Brain microvascular endothelial cell (primary cell): ENCODE results near the gene PES1.

Experiments
- DNase-seq: peaks from one replicate; pipeline ENCODE4 v3.0.0-alpha.2; 2020
- H3K27ac ChIP-seq: fragments of 250-450 bp; sonication (Bioruptor Pico); 2 replicates; pipeline ENCODE4 v1.5.1; 2020; ENCODE audit warnings: mild to moderate bottlenecking, moderate library complexity
- H3K27me3 ChIP-seq: fragments of 250-450 bp; sonication (Bioruptor Pico); replicated peaks from 2 replicates; pipeline ENCODE4 v1.5.1; 2020; ENCODE audit warnings: mild to moderate bottlenecking
- H3K36me3 ChIP-seq: fragments of 250-450 bp; sonication (Bioruptor Pico); replicated peaks from 2 replicates; pipeline ENCODE4 v1.5.1; 2020; ENCODE audit warnings: mild to moderate bottlenecking
- H3K4me3 ChIP-seq: 2 replicates; pipeline ENCODE4 v1.5.1; 2011; ENCODE audit warnings: low read depth, mild to moderate bottlenecking, control low read depth, low read length, moderate library complexity
- CTCF ChIP-seq: IDR thresholded peaks from 2 replicates; pipeline ENCODE4 v1.5.1; 2011; ENCODE audit warnings: low read depth, mild to moderate bottlenecking, moderate library complexity, low read length, control low read depth, inconsistent platforms; ENCODE audit errors: missing control alignments
- in situ Hi-C: cut with HindIII; loops from 2 replicates; pipeline ENCODE4 v1.10.0; 2017; ENCODE audit warnings: low sequenced_read_pairs, low pct_ligation_motif_present

Gene PES1

GRCh38 chr22:30610299-30610698 is 18.6 kb upstream of the PES1 start:
- no peak for TF ChIP-seq CTCF
- Histone ChIP-seq H3K36me3 (no peaks in the 10 kb centered on the region), H3K27ac (no peak overlapping the region), H3K27me3 (no peaks in the 10 kb centered on the region), H3K4me3 (no peak overlapping the region)
- in situ Hi-C loops, result no loop called here
- no peak for DNase-seq

GRCh38 chr22:30609260-30610185 is 17.8 kb upstream of the PES1 start:
- no peaks in the 10 kb centered on the region for H3K27me3 ChIP-seq
- no peak overlapping the region for H3K4me3 ChIP-seq
- no peaks in the 10 kb centered on the region for H3K36me3 ChIP-seq
- in situ Hi-C loops, result no loop called here
- TF ChIP-seq CTCF, result no peak
- H3K27ac ChIP-seq, result peak overlapping the region; percentile 30
- peak; percentile 80 for DNase-seq

- Histone ChIP-seq H3K36me3 (no peaks in the 10 kb centered on the region), H3K27me3 (no peaks in the 10 kb centered on the region), H3K27ac (no peak overlapping the region), H3K4me3 (no peak overlapping the region)
- in situ Hi-C loops, result no loop called here
- no peak for DNase-seq
- no peak for TF ChIP-seq CTCF
Observed at GRCh38 chr22:30607939-30608338, 16.2 kb upstream of the PES1 start.

GRCh38 chr22:30607300-30607930 is 15.7 kb upstream of the PES1 start:
- in situ Hi-C loops, result no loop called here
- Histone ChIP-seq H3K4me3 (peak overlapping the region; percentile 68), H3K27me3 (no peaks in the 10 kb centered on the region), H3K36me3 (no peaks in the 10 kb centered on the region), H3K27ac (no peak overlapping the region)
- DNase-seq, result no peak
- TF ChIP-seq CTCF, result no peak

- in situ Hi-C loops, result no loop called here
- peak within 1 kb of the TSS; percentile 69 for H3K27ac ChIP-seq
- DNase-seq, result peak; percentile 68
- peak within 1 kb of the TSS; percentile 68 for H3K4me3 ChIP-seq
- no peaks in the 10 kb centered on the region for H3K27me3 ChIP-seq
- H3K36me3 ChIP-seq, result no peaks in the 10 kb centered on the region
- no peak for TF ChIP-seq CTCF
Observed at GRCh38 chr22:30606455-30607299, 15.0 kb upstream of the PES1 start, which contains the start of gene TCN2. TCN2 (plus strand) TSS chr22:30607174; CDS start chr22:30607332, 158 bp downstream.
